ENCODE results near the gene ANO1. TPM values are rescaled to one million over a fixed set of nuclear protein-coding genes. Genes with fewer than 3 reads are reported as not detected.

The ANO1 gene
- total RNA-seq, 1 donor from 2014 or later = 244 TPM

- no peaks in the 10 kb centered on the region for H3K9me3 ChIP-seq
- TF ChIP-seq, protein P1, sequence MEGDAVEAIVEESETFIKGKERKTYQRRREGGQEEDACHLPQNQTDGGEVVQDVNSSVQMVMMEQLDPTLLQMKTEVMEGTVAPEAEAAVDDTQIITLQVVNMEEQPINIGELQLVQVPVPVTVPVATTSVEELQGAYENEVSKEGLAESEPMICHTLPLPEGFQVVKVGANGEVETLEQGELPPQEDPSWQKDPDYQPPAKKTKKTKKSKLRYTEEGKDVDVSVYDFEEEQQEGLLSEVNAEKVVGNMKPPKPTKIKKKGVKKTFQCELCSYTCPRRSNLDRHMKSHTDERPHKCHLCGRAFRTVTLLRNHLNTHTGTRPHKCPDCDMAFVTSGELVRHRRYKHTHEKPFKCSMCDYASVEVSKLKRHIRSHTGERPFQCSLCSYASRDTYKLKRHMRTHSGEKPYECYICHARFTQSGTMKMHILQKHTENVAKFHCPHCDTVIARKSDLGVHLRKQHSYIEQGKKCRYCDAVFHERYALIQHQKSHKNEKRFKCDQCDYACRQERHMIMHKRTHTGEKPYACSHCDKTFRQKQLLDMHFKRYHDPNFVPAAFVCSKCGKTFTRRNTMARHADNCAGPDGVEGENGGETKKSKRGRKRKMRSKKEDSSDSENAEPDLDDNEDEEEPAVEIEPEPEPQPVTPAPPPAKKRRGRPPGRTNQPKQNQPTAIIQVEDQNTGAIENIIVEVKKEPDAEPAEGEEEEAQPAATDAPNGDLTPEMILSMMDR (IDR thresholded peaks at IDR 0.05) = no peak
- peak in 1 of 2 donors; percentile 92 for DNase-seq (ENCODE audit: low spot score in 2 of 2)
- H3K36me3 ChIP-seq = peaks cover 0 to 23% of the 10 kb centered on the region in 2 donors
- intact Hi-C loops (cut with DNase I) = loop anchor here (1.0 to 2.0 kb wide), 2 partner anchors 18 to 206 kb away; no protein-coding TSS in a partner anchor
- H3K4me3 ChIP-seq = no peak overlapping the region
- H3K27ac ChIP-seq = peak overlapping the region; percentile 72 to 77
- peaks cover 27 to 61% of the 10 kb centered on the region in 2 donors for H3K4me1 ChIP-seq
- H3K27me3 ChIP-seq = no peaks in the 10 kb centered on the region
Measured at GRCh38 chr11:70124321-70125000, 46.3 kb downstream of the ANO1 start.

DNA sequence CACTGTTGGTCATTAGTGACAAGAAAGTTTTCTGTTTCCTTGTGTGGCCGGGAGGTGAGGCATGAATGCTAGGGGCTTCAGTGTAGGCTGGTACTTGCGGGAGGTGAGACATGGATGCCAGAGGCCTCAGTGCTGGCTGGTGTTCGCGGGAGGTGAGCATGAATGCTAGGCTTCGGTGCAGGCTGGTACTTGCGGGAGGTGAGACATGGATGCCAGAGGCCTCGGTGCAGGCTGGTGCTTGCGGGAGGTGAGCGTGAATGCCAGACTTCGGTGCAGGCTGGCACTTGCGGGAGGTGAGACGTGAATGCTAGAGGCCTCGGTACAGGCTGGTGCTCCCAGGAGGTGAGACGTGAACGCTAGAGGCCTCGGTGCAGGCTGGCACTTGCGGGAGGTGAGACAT, 48.4 kb downstream of the ANO1 start:
- intact Hi-C loops (cut with DNase I) = loop anchor here (5.0 kb wide), 1 partner anchor 109 kb away; no protein-coding TSS in a partner anchor
- Histone ChIP-seq H3K4me3 (no peak overlapping the region), H3K36me3 (peaks cover 13 to 27% of the 10 kb centered on the region in 2 donors), H3K4me1 (peaks cover 29 to 56% of the 10 kb centered on the region in 2 donors), H3K9me3 (no peaks in the 10 kb centered on the region), H3K27ac (peak overlapping the region; percentile 67 to 68), H3K27me3 (no peaks in the 10 kb centered on the region)
- DNase-seq (ENCODE audit: low spot score in 2 of 2) = no peak
- TF ChIP-seq, protein P1 (IDR thresholded peaks at IDR 0.05) = no peak

DNA sequence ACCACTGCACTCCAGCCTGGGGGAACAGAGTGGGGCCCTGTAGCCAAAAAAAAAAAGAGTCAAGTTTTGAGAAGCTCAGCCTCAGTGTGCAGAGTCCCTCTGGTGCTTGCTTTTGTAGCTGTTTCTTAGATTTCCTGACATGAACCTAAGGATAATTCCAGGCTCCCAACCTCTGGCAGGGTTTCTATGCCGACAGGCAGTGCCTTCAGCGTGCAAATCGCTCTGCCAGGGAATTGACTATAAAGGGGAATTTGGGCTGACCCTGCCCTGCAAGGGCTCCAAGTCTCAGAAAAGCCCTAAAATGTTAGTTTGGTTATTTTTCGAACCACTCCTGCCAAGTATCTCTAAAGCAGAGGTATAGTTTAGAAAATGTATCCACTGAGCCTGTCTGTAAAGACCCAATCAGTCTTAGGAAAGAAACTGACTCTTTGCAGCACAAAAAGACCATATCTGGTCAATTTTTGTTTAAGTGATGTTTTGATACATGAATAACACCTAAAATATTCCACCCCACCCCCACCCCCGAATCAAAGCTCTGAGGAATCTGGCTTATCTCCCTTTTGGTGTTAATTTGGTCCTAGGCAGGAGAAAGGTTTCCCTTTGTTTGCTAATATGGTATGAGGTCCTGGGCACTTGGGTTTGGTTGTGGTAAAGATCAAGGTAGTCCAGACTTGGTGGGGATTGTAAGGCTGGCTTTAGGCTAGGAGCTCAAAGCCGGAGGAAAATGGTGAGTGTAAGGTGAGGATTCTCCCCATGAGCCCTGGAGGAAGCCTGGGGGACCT, 49.7 kb downstream of the ANO1 start:
- H3K4me3 ChIP-seq = no peak overlapping the region
- H3K9me3 ChIP-seq = no peaks in the 10 kb centered on the region
- H3K27ac ChIP-seq = peak overlapping the region; percentile 64 to 86
- H3K36me3 ChIP-seq = peaks cover 27 to 41% of the 10 kb centered on the region in 2 donors
- no peaks in the 10 kb centered on the region for H3K27me3 ChIP-seq
- no peak for DNase-seq (ENCODE audit: low spot score in 2 of 2)
- intact Hi-C loops (cut with DNase I) = loop anchor here (2.0 to 5.0 kb wide), 3 partner anchors 49 to 149 kb away; partner anchors contain the start of gene ANO1
- TF ChIP-seq, protein P1 (IDR thresholded peaks at IDR 0.05) = peak in 1 of 3 experiments; percentile 12
- peaks cover 29 to 56% of the 10 kb centered on the region in 2 donors for H3K4me1 ChIP-seq

DNA sequence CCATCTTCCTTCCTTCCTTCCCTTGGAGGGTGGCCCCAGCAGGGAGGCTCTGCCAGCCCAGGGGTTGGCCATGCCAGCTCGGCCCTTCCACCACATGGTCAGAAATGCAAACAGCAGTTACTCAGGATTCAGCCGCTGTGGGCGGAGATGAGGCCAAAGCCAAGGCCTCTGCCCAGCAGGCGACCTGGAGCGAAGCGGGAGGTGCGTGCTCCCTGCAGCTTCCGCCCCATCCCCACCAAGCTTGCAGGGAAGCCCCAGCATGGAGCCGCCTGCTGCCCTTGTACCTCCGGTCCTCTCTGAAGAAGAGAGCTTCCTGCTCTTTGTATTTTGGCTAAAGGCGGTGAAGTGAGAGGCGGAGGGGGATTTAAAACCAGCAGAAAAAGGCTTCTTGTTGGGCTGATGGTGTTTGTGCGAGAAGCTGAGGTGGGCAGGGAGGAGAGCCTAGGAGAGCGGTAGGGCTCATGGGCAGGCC, 50.4 kb downstream of the ANO1 start:
- H3K4me3 ChIP-seq = no peak overlapping the region
- TF ChIP-seq, protein P1 (IDR thresholded peaks at IDR 0.05) = peak; percentile 32 to 52 (median 33)
- H3K36me3 ChIP-seq = peaks cover 33 to 47% of the 10 kb centered on the region in 2 donors
- intact Hi-C loops (cut with DNase I) = loop anchor here (2.0 to 5.0 kb wide), 3 partner anchors 50 to 150 kb away; partner anchors contain the start of gene ANO1
- no peaks in the 10 kb centered on the region for H3K27me3 ChIP-seq
- no peaks in the 10 kb centered on the region for H3K9me3 ChIP-seq
- H3K4me1 ChIP-seq = peaks cover 29 to 51% of the 10 kb centered on the region in 2 donors
- peak overlapping the region; percentile 64 to 86 for H3K27ac ChIP-seq
- peak in 1 of 2 donors; percentile 88 for DNase-seq (ENCODE audit: low spot score in 2 of 2)

DNA sequence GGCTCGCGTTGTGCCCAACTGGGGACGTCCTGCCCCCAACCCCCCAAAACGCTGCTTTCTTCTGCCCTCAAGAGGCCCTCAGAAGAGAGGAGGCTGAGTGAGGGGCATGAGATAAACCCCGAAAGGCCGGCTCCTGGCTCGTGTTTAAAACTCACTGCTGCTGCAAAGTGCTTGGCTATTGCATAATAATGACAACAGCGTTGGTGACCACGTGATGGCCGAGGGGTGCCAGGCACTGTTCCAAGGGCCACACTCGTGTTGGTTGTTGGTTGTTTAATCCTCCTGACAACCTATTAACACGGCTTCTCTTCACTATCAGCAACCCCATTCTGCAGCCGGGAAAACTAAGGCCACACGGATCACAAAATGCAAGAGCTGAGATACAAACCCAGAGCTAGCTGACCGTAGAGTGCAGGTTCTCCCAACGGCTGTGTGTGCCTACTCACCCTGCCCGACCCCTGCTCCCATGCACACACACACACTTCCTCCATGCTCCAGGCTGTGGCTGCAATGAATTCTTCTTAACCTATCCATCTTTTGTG, 51.0 kb downstream of the ANO1 start:
- H3K9me3 ChIP-seq = no peaks in the 10 kb centered on the region
- H3K4me3 ChIP-seq = no peak overlapping the region
- TF ChIP-seq, protein P1 (IDR thresholded peaks at IDR 0.05) = no peak
- no peak for DNase-seq (ENCODE audit: low spot score in 2 of 2)
- H3K36me3 ChIP-seq = peaks cover 39 to 54% of the 10 kb centered on the region in 2 donors
- H3K27ac ChIP-seq = peak overlapping the region; percentile 64 to 86
- H3K27me3 ChIP-seq = no peaks in the 10 kb centered on the region
- intact Hi-C loops (cut with DNase I) = loop anchor here (2.0 to 5.0 kb wide), 3 partner anchors 50 to 150 kb away; partner anchors contain the start of gene ANO1
- peaks cover 28 to 46% of the 10 kb centered on the region in 2 donors for H3K4me1 ChIP-seq

Measured in ascending aorta (tissue), 2 donors.